Activated naive CD8-positive, alpha-beta T cell treated with anti-CD3 and anti-CD28 coated beads, Interleukin-2, amount 50 U/mL, for 24 hours (primary cell): Measurements from ENCODE around the gene PKD1.
"Not testable (repeated sequence)": the region's sequence is repeated elsewhere in the genome, so short reads cannot be mapped to it uniquely, and the experiment has no call there.

Experiments used
- ATAC-seq: fragments of 150-1000 bp; cut with Tn5 transposase; one replicate; pipeline ENCODE4 v1.10.0; 2021
- DNase-seq: peaks from one replicate; pipeline ENCODE4 v3.0.0; 2021
- H3K27ac Mint-ChIP-seq: one replicate; pipeline ENCODE4 v1.8.0; 2021; ENCODE audit warnings: mild to moderate bottlenecking, mixed read lengths
- H3K27me3 Mint-ChIP-seq: one replicate; pipeline ENCODE4 v1.8.0; 2021; ENCODE audit warnings: mixed read lengths
- H3K36me3 Mint-ChIP-seq: one replicate; pipeline ENCODE4 v1.8.0; 2021; ENCODE audit warnings: low read depth, mixed read lengths
- H3K4me1 Mint-ChIP-seq: one replicate; pipeline ENCODE4 v1.8.0; 2021; ENCODE audit warnings: mixed read lengths
- H3K4me3 Mint-ChIP-seq: one replicate; pipeline ENCODE4 v1.8.0; 2021; ENCODE audit warnings: mild to moderate bottlenecking, moderate library complexity, mixed read lengths
- H3K9me3 Mint-ChIP-seq: one replicate; pipeline ENCODE4 v1.8.0; 2021; ENCODE audit warnings: mixed read lengths

The PKD1 gene

DNA sequence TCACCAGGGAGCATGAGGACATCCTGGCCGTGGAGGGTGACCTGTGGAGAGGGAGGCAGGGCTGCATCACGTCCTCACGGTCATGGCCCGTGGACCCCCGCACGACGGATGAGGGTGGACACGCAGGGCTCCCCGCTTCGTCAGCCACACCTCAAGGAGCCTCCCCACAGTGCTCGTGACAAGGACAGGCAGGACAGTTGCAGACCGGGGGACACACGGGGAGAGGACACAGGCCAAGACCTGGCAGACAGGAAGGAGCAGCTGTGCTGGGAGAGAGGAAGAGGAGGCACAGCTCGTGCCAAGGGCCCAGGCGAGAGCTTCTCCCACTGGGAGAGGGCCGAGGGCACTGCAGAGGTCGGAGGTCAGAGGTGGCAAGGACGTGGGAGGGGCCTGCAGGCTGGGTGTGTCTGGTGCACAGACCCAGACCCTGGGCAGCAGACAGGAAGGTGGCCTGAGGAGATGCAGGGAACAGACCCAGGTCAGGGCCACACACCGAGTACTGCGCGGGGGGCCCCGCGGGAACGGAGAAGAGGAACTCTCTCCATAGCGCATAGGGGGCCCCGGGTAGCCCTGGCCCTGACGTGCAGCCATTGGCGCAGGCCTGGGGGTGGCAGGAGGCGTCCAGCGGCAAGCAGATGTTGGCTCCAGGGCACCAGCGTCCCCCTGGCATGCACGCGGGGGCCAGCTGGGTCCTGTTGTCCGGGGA is 20.7 kb downstream of the PKD1 start:
- H3K4me1 Mint-ChIP-seq, H3K9me3 Mint-ChIP-seq, H3K4me3 Mint-ChIP-seq, H3K36me3 Mint-ChIP-seq, H3K27ac Mint-ChIP-seq, DNase-seq, ATAC-seq, H3K27me3 Mint-ChIP-seq: not testable (repeated sequence)

DNA sequence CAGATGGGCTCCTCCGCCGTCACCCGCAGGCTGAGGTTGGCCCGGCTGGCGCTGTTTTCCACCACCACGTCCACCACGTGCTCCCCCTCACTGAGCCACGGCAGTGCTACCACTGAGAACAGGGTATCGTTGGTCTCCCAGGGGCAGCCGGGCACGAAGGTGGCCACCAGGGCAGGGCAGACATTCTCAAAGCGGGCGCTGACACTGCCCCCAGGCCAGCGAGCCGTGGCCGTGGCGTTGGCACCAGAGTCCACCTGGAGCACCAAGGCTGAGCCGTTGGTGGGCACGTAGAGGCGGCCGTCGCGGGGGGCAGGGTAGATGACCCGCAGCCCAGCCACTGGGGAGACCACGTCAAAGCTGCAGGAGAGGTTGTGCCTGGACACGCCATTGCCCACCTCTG is 21.5 kb downstream of the PKD1 start:
- H3K27ac Mint-ChIP-seq: not testable (repeated sequence)

DNA sequence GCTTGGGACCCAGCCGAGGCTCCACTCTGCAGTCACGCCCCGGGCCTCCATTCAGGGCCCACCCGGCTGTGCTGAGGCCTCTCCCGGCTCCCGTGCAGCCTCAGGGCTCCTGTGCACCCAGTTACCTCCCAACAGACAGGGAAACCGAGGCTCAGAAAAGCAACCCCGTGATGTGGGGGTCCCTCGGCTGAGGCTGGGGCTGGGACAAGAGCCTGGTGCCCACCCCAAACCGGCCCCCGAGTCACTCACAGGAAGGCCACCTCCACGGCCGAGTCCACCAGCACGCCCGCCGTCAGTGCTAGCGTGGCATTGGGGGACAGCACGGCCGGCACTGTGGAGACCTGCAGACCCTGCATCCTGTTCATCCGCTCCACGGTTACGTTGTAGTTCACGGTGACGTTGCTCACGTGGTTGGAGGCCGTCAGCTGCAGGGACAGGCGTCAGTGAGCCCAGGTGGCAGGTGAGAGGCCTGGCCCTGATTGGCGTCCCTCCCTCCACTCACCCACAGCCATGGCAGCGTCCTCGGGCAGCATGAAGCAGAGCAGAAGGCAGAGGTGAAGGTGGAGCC is 23.1 kb downstream of the PKD1 start:
- ATAC-seq, H3K27ac Mint-ChIP-seq, H3K4me3 Mint-ChIP-seq, H3K36me3 Mint-ChIP-seq, H3K27me3 Mint-ChIP-seq, H3K4me1 Mint-ChIP-seq, H3K9me3 Mint-ChIP-seq, DNase-seq: not testable (repeated sequence)

More for the DNA sequence above, 21.5 kb downstream of the PKD1 start:
- DNase-seq, H3K4me1 Mint-ChIP-seq, H3K36me3 Mint-ChIP-seq, H3K9me3 Mint-ChIP-seq, H3K4me3 Mint-ChIP-seq, H3K27me3 Mint-ChIP-seq, ATAC-seq: not testable (repeated sequence)

DNA sequence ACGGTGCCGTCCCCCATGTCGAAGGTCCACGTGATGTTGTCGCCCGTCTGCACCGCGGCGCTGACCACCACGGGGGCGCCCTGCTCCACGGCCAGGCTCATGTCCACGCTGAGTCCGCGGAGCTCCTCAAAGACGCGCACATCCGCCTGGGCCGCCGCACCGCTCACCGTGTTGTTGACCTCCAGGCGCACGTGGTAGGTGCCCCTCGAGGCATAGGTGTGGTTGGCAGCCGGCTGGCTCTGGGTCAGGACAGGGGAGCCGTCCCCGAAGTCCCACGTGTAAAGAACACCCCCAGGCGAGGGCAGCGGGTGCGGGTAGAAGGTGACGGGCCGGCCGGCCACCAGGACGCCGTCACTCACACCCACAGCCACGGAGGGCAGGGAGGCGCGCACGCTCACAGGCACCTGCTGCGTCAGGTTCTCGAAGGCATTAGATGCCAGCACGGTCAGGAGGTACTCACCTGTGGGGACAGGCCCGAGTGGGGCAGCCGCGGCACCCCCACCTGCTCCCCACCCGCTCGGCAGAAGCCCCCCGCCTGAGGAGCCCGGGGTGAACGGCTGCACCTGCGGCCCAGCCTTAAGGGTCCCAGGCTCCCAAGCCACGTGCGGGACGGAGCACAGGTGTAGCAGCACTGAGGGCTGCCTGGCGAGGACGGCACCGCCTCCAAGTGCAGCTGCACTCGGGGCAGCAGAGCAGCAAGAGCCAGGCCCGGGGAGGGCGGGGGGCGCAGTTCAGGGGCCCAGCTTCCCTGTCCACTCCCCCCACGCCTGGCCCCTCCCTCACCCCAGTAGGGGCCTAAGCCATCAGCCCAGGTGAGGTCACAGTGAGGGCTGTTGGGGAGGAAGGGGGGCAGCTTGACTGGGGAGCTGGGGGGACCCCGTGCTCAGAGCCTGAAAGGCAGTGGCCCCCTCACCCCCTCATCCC is 24.0 kb downstream of the PKD1 start:
- H3K9me3 Mint-ChIP-seq, H3K4me1 Mint-ChIP-seq, H3K27ac Mint-ChIP-seq, H3K4me3 Mint-ChIP-seq, DNase-seq, H3K36me3 Mint-ChIP-seq, H3K27me3 Mint-ChIP-seq: not testable (repeated sequence)
- peak; percentile 7 for ATAC-seq

DNA sequence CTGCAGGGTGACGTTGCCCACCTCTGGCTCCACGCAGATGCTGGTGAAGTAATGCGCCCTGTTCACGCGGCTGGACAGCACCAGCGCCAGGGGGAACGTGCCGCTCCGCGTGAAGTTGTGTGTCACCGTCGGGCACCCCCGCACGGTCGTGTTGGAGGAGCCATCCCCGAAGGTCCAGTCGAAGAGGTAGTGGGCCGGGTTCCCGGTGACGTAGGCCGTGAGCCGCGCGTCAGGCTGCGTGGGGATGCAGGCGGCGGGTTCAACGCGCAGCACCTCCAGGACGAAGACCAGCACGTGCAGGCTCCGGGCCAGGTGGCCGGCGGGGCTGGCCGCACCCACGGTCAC is 24.7 kb downstream of the PKD1 start:
- not testable (repeated sequence) for H3K27ac Mint-ChIP-seq, H3K9me3 Mint-ChIP-seq, H3K36me3 Mint-ChIP-seq, H3K27me3 Mint-ChIP-seq, H3K4me3 Mint-ChIP-seq, ATAC-seq, DNase-seq, H3K4me1 Mint-ChIP-seq

DNA sequence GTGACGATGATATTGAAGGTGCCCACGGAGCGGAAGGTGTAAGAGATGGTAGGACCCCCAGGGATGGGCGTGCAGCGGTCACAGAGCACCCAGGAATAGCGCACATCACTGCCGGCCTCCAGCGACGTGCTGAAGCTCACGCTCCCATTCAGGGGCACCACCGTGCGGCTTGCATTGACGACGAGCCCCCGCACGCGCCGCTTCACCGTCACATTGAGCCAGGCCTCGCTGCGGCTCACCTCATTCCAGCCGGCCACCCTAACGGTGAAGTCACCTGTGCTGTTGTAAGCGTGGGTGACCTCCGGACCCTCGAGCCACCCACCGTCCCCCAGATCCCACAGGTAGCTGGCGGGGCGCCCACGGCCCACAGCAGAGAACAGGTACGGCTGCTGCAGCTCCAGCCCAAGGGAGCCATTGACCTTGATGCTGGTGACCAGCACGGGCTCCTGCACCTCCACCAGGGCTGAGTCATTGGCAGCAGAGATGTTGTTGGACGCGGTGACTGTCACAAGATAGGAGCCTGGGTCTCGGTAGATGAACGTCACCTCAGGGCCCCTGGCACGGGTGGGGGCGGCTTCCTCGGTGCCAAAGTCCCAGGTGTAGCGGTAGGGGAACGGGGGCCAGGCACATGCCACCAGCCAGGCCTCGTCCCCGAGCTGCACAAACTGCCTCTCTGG is 25.2 kb downstream of the PKD1 start:
- H3K9me3 Mint-ChIP-seq, H3K4me1 Mint-ChIP-seq, DNase-seq, H3K27me3 Mint-ChIP-seq, ATAC-seq, H3K27ac Mint-ChIP-seq, H3K36me3 Mint-ChIP-seq, H3K4me3 Mint-ChIP-seq: not testable (repeated sequence)

DNA sequence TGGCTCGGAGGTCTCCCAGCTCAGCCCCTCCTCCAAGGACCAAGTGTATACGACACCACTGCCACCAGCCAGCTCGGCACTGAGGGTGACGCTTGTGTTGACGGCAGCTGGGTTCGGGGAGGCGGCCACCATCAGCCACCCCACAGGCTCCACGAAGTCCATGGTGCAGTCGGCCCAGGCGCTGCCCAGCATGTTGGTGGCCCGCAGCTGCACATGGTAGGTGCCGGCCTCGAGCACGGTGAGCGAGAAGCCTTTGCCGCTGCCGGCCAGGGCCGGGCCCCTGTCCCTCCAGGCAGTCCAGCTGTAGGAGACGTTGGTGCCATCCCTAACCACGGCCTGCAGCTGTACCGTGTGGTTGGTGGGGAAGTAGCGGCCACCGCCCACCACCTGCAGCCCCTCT is 25.8 kb downstream of the PKD1 start:
- not testable (repeated sequence) for H3K27ac Mint-ChIP-seq, H3K4me1 Mint-ChIP-seq, H3K9me3 Mint-ChIP-seq, H3K36me3 Mint-ChIP-seq, H3K4me3 Mint-ChIP-seq, DNase-seq, H3K27me3 Mint-ChIP-seq
- ATAC-seq: peak; percentile 9

DNA sequence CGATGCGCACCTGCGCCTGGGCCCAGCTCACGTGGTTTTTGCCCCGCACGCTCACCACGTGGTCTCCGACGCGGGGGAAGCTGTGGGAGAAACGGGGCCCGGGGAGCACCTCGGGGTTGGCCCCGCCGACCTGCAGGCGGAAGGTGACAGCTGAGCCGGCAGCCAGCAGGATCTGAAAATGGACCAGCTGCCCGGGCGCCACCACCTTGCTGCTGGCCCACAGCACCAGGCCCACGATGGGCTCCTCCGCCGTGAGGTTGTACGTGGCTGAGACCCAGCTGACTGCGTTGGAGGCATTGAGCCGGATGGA is 26.5 kb downstream of the PKD1 start:
- ATAC-seq, H3K36me3 Mint-ChIP-seq, H3K27me3 Mint-ChIP-seq, H3K27ac Mint-ChIP-seq, H3K4me3 Mint-ChIP-seq, H3K9me3 Mint-ChIP-seq, DNase-seq, H3K4me1 Mint-ChIP-seq: not testable (repeated sequence)

DNA sequence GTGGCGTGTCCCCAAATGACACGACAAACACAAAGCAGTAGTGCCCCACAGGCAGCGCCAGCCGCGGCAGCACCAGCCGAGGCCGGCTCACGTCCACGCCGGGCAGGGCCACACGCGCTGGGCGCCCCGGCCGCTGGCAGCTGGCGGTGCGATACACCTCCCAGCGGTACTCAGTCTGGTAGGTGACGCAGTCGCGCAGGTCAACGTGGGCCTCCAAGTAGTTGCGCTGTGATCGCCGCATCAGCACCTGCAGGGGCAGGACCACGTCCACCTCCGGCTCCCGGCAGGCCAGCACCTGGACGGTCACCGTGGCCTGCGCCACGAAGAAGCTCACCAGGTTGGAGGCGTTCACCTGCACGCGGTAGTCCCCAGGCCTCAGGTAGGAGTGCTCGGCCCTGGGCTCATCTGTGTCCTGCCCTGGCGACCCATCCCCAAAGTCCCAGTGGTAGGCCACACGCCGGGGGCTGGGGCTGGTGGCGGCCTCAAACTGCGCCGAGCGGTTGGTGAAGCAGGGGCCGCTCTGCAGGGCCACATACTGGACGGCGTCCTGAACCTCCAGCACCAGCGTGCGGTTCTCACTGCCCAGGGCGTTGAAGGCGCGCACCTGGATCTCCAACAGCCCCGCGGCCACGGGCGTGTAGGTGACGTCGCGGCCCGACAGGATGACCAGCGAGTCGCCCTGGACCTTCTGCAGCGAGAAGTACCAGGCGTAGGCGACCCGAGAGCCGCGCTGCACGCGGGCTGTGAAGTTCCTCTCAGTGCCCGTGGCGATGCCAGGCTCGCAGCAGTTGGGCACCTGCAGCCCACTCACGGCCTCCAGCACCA is 27.0 kb downstream of the PKD1 start:
- H3K27ac Mint-ChIP-seq, ATAC-seq, H3K4me1 Mint-ChIP-seq, DNase-seq, H3K4me3 Mint-ChIP-seq, H3K36me3 Mint-ChIP-seq, H3K27me3 Mint-ChIP-seq, H3K9me3 Mint-ChIP-seq: not testable (repeated sequence)

DNA sequence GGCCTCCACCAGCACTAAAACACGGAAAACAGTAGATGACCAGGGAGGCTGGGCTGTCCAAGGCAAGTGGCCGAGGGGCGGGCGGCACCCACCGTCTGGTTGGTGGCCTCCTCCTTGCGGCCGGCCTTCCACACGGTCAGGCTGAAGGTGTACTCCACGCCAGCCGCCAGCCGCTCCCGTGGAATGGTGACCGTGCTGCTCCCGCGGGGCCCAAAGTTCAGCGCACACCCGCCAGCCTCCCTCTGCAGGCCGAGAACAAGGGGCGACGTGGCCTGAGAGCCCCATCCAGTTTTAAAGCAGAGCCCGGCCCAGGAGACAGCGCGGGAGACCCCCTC is 27.9 kb downstream of the PKD1 start:
- not testable (repeated sequence) for H3K4me1 Mint-ChIP-seq, H3K27me3 Mint-ChIP-seq, H3K9me3 Mint-ChIP-seq, H3K4me3 Mint-ChIP-seq, H3K36me3 Mint-ChIP-seq, DNase-seq, H3K27ac Mint-ChIP-seq, ATAC-seq

DNA sequence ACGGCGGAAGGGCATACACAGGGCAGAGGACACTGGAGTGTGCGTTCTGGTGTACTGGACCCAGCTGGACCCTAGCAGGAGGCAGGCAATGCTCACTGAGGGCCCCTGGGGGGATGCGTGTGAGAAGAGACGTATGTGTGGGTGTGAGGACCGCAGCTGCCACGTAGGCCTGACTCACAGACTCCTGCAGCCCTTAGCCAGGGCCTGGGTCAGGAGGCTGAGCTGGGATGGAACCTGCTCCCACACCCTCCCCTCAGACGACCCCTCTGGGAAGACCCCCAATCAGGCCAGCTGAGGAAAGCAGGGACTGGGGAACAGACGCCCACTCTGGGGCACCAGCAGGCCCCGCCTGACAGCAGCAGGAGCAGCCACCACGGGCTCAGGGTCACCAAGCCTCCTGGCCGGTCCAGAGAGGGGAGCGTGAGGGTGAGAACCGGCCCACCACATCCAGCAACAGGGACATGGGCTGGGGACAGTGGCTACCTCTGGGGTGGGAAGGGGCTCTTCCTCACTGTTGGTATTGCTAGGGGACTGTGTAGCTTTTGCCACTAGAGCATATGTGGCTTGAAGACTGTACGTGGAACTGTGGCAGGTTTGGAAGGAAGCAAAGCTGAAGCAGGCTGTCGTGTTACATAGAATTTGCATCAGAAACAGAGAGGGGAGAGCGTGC is 28.4 kb downstream of the PKD1 start:
- not testable (repeated sequence) for H3K4me1 Mint-ChIP-seq, H3K4me3 Mint-ChIP-seq, H3K27ac Mint-ChIP-seq, H3K36me3 Mint-ChIP-seq, H3K9me3 Mint-ChIP-seq, H3K27me3 Mint-ChIP-seq, ATAC-seq, DNase-seq

DNA sequence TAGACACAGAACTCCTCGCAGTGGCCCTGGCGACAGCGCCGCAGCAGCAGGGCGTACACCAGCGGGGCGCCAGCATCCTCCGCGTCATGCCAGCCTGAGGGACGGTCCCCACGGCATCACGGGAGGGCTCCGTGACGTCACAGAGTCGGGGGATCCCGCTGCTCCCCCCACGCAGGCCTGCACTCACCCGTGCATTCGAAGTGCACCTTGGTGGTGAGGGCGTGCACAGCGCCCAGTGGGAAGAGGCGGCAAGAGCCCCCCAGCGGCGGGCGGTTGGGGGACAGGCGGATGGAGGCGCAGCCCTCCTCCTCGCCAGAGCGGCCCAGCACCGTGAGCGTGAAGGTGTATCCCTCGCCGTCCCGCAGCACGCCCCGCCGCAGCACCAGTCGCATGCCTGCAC is 29.5 kb downstream of the PKD1 start:
- not testable (repeated sequence) for ATAC-seq, H3K9me3 Mint-ChIP-seq, H3K4me1 Mint-ChIP-seq

DNA sequence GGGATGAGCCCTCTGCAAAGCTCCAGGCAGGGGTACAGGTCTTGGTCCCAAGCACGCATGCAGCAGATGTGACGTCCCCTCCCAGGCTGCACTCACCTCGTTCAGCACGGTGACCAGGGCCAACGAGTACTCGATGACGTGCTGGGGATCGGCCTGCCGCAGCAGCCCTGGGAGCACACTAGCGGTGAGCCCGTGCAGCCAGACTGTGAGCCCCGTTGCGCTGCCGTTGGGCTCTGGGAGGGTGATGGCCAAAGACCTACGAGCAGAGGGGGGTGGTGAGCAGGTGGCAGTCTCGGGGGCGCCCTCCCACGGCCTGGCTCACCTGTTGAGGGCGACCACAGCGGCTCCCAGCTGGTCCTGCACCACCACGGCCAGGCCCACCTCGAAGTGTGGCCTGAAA is 29.9 kb downstream of the PKD1 start:
- not testable (repeated sequence) for DNase-seq, ATAC-seq, H3K27ac Mint-ChIP-seq, H3K36me3 Mint-ChIP-seq, H3K27me3 Mint-ChIP-seq, H3K4me3 Mint-ChIP-seq, H3K9me3 Mint-ChIP-seq, H3K4me1 Mint-ChIP-seq

More for the DNA sequence above, 29.5 kb downstream of the PKD1 start:
- not testable (repeated sequence) for H3K27ac Mint-ChIP-seq, H3K27me3 Mint-ChIP-seq, H3K4me3 Mint-ChIP-seq, DNase-seq, H3K36me3 Mint-ChIP-seq

DNA sequence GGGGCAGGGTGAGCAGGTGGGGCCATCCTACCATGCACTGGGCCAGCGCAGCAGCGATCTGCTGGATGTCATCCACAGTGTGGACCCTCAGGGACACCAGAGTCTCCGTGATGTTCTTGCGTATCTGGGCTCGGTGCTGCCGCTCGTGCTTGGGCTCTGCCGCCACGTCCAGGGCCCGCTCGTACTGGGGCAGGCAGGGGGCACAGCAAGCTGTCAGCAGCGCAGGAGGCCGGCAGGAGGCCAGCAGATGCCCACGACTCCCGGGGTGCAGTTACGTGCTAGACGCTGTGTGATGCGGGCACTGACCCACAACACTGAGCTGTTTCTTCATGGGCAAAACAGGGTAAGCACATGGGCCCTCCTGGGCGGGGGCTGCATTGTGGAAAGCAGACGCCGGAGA is 30.4 kb downstream of the PKD1 start:
- not testable (repeated sequence) for ATAC-seq, DNase-seq, H3K4me1 Mint-ChIP-seq, H3K27ac Mint-ChIP-seq, H3K4me3 Mint-ChIP-seq, H3K9me3 Mint-ChIP-seq, H3K27me3 Mint-ChIP-seq, H3K36me3 Mint-ChIP-seq
